GM03348 (cell line): ENCODE results near the gene NDUFB2.
"Not testable (repeated sequence)": the region's sequence is repeated elsewhere in the genome, so short reads cannot be mapped to it uniquely, and the experiment has no call there.

Experiments used
- DNase-seq: peaks from one replicate; pipeline ENCODE4 v3.0.0; 2012; ENCODE audit warnings: low spot score

Gene NDUFB2

GRCh38 chr7:140689199-140690152 lies 7.0 kb upstream of the NDUFB2 start:
- DNase-seq, result no peak

- DNase-seq, result no peak
Measured at GRCh38 chr7:140691376-140692045, 5.0 kb upstream of the NDUFB2 start.

- not testable (repeated sequence) for DNase-seq
Measured at GRCh38 chr7:140693849-140694248, 2.7 kb upstream of the NDUFB2 start.

GRCh38 chr7:140694592-140694991 lies 1.9 kb upstream of the NDUFB2 start:
- DNase-seq, result no peak

GRCh38 chr7:140695381-140695780 lies 1.1 kb upstream of the NDUFB2 start:
- no peak for DNase-seq

GRCh38 chr7:140696024-140696679 lies 356 bp upstream of the NDUFB2 start:
- DNase-seq, result peak; percentile 98

GRCh38 chr7:140697447-140698143 lies 1.1 kb downstream of the NDUFB2 start:
- DNase-seq, result peak; percentile 79

GRCh38 chr7:140698477-140698876 lies 2.0 kb downstream of the NDUFB2 start:
- no peak for DNase-seq

GRCh38 chr7:140702774-140703173 lies 6.3 kb downstream of the NDUFB2 start:
- DNase-seq, result no peak

GRCh38 chr7:140704205-140704604 lies 7.7 kb downstream of the NDUFB2 start:
- no peak for DNase-seq

GRCh38 chr7:140707132-140707531 lies 10.6 kb downstream of the NDUFB2 start:
- no peak for DNase-seq

GRCh38 chr7:140708764-140709163 lies 12.3 kb downstream of the NDUFB2 start:
- not testable (repeated sequence) for DNase-seq

- DNase-seq, result not testable (repeated sequence)
Measured at GRCh38 chr7:140712392-140712791, 15.9 kb downstream of the NDUFB2 start.

GRCh38 chr7:140714331-140715040 lies 18.0 kb downstream of the NDUFB2 start:
- no peak for DNase-seq

- no peak for DNase-seq
Measured at GRCh38 chr7:140719721-140720120, 23.2 kb downstream of the NDUFB2 start.

GRCh38 chr7:140722254-140722653 lies 25.7 kb downstream of the NDUFB2 start:
- no peak for DNase-seq

- DNase-seq, result no peak
Measured at GRCh38 chr7:140723006-140723405, 26.5 kb downstream of the NDUFB2 start.

GRCh38 chr7:140723574-140723973 lies 27.1 kb downstream of the NDUFB2 start:
- no peak for DNase-seq

- no peak for DNase-seq
Measured at GRCh38 chr7:140724706-140725105, 28.2 kb downstream of the NDUFB2 start.

GRCh38 chr7:140726281-140726680 lies 29.8 kb downstream of the NDUFB2 start:
- peak; percentile 29 for DNase-seq

GRCh38 chr7:140732416-140732815 lies 35.9 kb downstream of the NDUFB2 start:
- DNase-seq, result no peak
